GM12891 (cell line): ENCODE data around the gene GPD1.
"Not testable (repeated sequence)": the region's sequence is repeated elsewhere in the genome, so short reads cannot be mapped to it uniquely, and the experiment has no call there.

Experiments
- DNase-seq: peaks from one replicate; pipeline ENCODE4 v3.0.0; 2011; ENCODE audit warnings: low spot score; ENCODE audit not compliant: insufficient read length
- FAIRE-seq: peaks from 2 replicates; lab custom pipeline; 2011; peaks lifted over from hg19 to GRCh38; lab: Jason Lieb, UNC
- PAX5 ChIP-seq: IDR thresholded peaks from 2 replicates; pipeline ENCODE4 v1.6.1; 2011; ENCODE audit warnings: low read length, moderate library complexity, mild to moderate bottlenecking; ENCODE audit not compliant: insufficient read depth, severe bottlenecking
- POLR2A ChIP-seq: IDR thresholded peaks from 2 replicates; pipeline ENCODE4 v1.6.1; 2011; ENCODE audit warnings: low read depth, low read length, control low read depth
- POLR2AphosphoS5 ChIP-seq: IDR thresholded peaks from 2 replicates; pipeline ENCODE4 v1.6.1; 2011; ENCODE audit warnings: low read depth, low read length, control low read depth
- POU2F2 ChIP-seq: IDR thresholded peaks from 2 replicates; pipeline ENCODE4 v1.6.1; 2011; ENCODE audit warnings: low read depth, mild to moderate bottlenecking, control low read depth, low read length, moderate library complexity
- SPI1 ChIP-seq: IDR thresholded peaks from 2 replicates; pipeline ENCODE4 v1.6.1; 2011; ENCODE audit warnings: low read depth, low read length, control low read depth
- TAF1 ChIP-seq: IDR thresholded peaks from 2 replicates; pipeline ENCODE4 v1.6.1; 2011; ENCODE audit warnings: low read depth, low read length, control low read depth

The GPD1 gene

DNA sequence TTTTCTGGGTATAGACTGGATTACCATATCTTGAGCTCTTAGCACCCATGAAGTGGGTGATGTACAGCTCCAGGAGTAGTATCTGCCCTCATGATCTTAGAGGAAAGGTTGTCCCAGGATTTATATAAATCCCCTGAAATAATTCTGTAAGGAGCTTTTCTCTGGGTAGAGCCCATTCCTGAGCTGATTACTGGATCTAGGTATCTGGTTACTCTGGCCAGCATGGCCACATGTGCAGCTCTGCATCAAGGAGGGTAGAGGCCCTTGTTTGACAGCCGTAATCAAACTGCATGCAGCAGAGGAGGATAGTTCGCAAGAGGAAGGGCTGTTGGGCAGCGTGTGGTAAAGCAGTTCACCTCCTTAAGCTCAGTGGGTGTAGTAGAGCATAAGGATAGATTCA, 16.7 kb downstream of the GPD1 start:
- no peak for DNase-seq
- no peak for FAIRE-seq
- no peak for TF ChIP-seq POU2F2
- TF ChIP-seq TAF1 = no peak
- TF ChIP-seq PAX5 = no peak
- TF ChIP-seq POLR2A = no peak
- TF ChIP-seq SPI1 = no peak
- no peak for TF ChIP-seq POLR2AphosphoS5

DNA sequence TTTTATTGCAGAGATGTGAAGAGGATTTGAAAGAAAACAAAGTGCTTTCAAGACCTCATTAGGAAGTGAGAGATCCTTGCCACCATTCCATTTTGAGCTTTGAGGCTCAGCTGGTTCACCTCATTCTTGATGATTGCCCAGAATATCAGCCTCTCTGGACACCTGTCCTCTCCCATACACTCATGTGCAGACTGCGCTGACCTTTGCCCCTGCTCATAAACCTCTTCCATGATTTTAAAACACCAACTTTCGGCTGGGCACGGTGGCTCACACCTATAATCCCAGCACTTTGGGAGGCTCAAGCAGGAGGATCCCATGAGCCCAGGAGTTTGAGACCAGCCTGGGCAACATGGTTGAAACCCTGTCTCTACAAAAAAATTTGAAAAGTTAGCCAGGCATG, 17.1 kb downstream of the GPD1 start:
- DNase-seq = no peak
- TF ChIP-seq SPI1 (no peak), PAX5 (no peak), TAF1 (no peak), POLR2A (no peak), POU2F2 (no peak), POLR2AphosphoS5 (no peak)
- FAIRE-seq = no peak

- no peak for DNase-seq
- no peak for TF ChIP-seq POLR2AphosphoS5
- TF ChIP-seq POU2F2 = no peak
- no peak for TF ChIP-seq POLR2A
- TF ChIP-seq PAX5 = no peak
- no peak for TF ChIP-seq SPI1
- TF ChIP-seq TAF1 = no peak
- FAIRE-seq = no peak
Measured at GRCh38 chr12:50121641-50122040, 17.8 kb downstream of the GPD1 start.

DNA sequence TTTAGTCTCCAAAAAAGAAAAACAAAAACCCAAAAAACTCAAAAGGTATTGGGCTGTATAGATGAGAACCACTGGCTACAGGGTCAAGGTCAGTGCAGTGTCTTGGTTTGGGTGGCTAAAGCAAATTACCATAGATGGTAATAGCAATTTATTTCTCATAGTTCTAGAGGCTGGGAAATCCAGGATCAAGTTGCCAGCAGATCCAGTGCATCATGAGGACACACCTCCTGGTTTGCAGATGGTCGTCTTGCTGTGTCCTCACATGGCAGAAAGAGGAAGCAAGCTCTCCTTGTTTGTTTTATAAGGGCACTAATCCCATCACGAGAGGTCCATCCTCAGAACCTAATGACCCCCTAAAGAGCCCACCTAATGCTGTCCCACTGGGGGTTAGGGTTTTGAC, 19.4 kb downstream of the GPD1 start:
- DNase-seq (no peak), FAIRE-seq (no peak)
- TF ChIP-seq PAX5 = no peak
- TF ChIP-seq TAF1 = no peak
- no peak for TF ChIP-seq POLR2A
- TF ChIP-seq SPI1 = no peak
- no peak for TF ChIP-seq POLR2AphosphoS5
- no peak for TF ChIP-seq POU2F2

- DNase-seq (no peak), FAIRE-seq (no peak)
- TF ChIP-seq POLR2AphosphoS5 = no peak
- TF ChIP-seq SPI1 = no peak
- no peak for TF ChIP-seq PAX5
- TF ChIP-seq POLR2A = no peak
- TF ChIP-seq TAF1 = no peak
- no peak for TF ChIP-seq POU2F2
Measured at GRCh38 chr12:50127546-50127945, 23.7 kb downstream of the GPD1 start.

DNA sequence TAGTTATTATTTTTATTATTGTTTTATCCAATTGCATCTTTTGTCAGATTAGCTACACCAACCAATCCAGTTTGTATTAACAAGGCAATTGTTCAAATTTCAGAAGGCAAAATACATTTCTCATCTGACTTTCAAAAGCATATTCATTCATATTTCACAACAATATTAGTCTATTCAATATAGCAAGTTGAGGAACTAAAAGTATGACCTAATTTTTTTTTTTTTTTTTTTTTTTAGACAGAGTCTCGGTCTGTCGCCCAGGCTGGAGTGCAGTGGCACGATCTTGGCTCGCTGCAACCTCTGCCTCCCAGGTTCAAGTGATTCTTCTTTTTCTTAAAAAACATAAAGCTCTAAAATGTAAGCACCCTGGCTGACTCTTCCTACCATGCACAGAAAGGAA, 25.5 kb downstream of the GPD1 start:
- TF ChIP-seq SPI1 (no peak), POLR2AphosphoS5 (no peak), TAF1 (no peak), PAX5 (no peak), POLR2A (no peak), POU2F2 (no peak)
- DNase-seq (no peak), FAIRE-seq (no peak)

DNA sequence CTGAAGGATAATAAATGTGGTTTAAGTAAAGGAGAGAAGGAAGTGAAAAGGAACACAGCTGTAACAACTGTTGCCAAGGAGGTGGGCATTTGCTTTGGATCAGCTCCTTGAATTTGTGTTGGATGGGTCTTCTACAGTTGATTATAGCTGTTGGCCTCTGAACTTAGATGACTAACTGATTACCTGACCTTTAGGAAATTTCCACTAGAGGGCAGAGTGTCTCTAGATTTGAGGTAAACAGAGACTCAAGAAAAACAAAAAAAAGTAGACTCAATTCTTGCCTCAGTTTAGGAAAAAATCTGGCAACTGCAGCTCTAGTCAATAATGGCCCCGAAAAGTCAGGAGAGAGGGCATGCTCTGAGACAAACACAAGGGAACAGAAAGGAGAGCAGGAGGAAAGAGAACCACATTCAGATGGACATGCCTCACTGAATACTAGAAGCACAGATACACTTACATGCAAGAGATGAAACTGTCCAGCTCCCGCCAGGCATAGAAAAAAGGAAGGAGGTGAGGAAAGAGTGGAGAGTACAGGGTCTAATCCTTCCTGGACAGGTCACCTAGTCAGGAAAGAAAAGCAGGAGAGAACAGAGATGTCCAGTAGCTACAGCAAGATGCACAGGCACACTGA, 28.8 kb downstream of the GPD1 start:
- TF ChIP-seq SPI1 (no peak), PAX5 (no peak), TAF1 (no peak), POU2F2 (no peak), POLR2A (peak; percentile 19; the same call in 1 of the 2 replicates), POLR2AphosphoS5 (no peak)
- DNase-seq = no peak
- peak; percentile 45 for FAIRE-seq

DNA sequence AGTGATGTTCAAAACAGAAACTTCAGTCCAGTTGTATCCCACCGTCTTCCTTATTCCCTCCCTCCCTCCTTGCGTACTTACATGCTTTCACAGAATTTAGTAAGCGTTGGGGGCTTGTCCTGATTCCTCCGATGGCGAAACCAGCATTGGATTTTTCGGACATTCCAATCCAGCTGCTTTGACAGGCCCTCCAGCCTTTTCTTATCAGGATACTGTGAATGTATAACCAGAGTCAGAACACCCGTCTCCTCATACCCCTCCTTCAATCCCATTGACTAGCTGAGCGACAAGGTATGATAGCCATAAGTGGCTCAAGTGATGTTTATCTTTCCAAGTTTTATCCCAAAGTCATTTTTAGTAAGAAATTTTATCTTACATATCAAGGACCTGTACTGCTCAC, 39.2 kb downstream of the GPD1 start:
- TF ChIP-seq POLR2A (no peak), SPI1 (no peak), TAF1 (no peak), POU2F2 (no peak), POLR2AphosphoS5 (no peak), PAX5 (no peak)
- DNase-seq (no peak), FAIRE-seq (no peak)

DNA sequence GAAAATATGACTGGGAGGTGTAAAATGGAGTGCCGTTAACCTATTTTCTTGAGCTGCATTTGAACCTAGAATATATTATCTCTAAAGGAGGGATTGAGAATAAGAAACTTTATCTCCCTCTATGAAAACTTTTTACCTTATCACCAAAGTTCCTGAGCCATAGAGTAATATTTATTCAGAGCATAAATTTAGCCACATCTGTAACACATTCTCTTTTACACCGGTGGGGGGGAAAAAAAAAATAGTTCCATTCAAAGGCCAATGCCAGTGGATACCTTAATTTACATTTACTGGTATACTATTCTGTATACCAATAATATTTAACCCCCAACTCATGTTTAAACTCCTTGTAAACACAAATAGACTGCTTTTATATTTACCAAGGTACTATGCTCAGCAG, 41.6 kb downstream of the GPD1 start:
- DNase-seq (no peak), FAIRE-seq (no peak)
- TF ChIP-seq PAX5 (no peak), POU2F2 (no peak), TAF1 (no peak), POLR2A (no peak), POLR2AphosphoS5 (no peak), SPI1 (no peak)

- DNase-seq (no peak), FAIRE-seq (no peak)
- TF ChIP-seq PAX5 (no peak), SPI1 (no peak), POLR2A (no peak), POU2F2 (no peak), TAF1 (no peak), POLR2AphosphoS5 (no peak)
Measured at GRCh38 chr12:50147281-50147680, 43.5 kb downstream of the GPD1 start.

DNA sequence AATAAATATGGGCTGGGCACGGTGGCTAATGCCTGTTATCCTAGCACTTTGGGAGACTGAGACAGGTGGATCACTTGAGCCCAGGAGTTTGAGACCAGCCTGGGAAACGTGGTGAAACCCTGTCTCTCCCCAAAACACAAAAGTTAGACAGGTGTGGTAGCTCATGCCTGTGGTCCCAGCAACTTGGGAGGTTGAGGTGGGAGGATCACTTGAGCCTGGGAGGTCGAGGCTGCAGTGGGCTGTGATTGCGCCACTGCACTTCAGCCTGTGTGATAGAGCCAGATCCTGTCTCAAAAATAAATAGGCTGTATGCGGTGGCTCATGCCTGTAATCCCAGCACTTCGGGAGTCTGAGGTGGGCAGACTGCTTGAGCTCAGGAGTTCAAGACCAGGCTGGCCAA, 44.2 kb downstream of the GPD1 start:
- DNase-seq, FAIRE-seq: not testable (repeated sequence)

GRCh38 chr12:50149311-50149710, 45.5 kb downstream of the GPD1 start:
- TF ChIP-seq PAX5 = no peak
- TF ChIP-seq POLR2A = no peak
- TF ChIP-seq TAF1 = no peak
- no peak for TF ChIP-seq SPI1
- no peak for TF ChIP-seq POLR2AphosphoS5
- no peak for TF ChIP-seq POU2F2
- DNase-seq (no peak), FAIRE-seq (no peak)
